HPDE6-E6E7 (cell line): ENCODE data around the gene MACROD2.
A peak's percentile ranks its signal among the peaks of the same experiment; 100 is the strongest.

ENCODE experiments used
- DNase-seq: peaks from one replicate; pipeline ENCODE4 v3.0.0; 2011; ENCODE audit warnings: missing footprints; ENCODE audit errors: extremely low spot score

The MACROD2 gene

GRCh38 chr20:14335052-14335451 is 339.7 kb downstream of the MACROD2 start:
- no peak for DNase-seq

- no peak for DNase-seq
These were observed 341.4 kb downstream of the MACROD2 start for GRCh38 chr20:14336686-14337085.

GRCh38 chr20:14337400-14338171 is 342.3 kb downstream of the MACROD2 start, which contains the start of gene FLRT3:
Gene FLRT3, minus strand, starts transcription at chr20:14337612. Its CDS starts 10,106 bp downstream, at chr20:14327506.
- peak; percentile 95 for DNase-seq

- no peak for DNase-seq
These were observed 346.5 kb downstream of the MACROD2 start for GRCh38 chr20:14341801-14342200.

- DNase-seq: no peak
These were observed 347.6 kb downstream of the MACROD2 start for GRCh38 chr20:14342918-14343317.

- no peak for DNase-seq
These were observed 348.3 kb downstream of the MACROD2 start for GRCh38 chr20:14343491-14344065.

- DNase-seq: no peak
These were observed 349.4 kb downstream of the MACROD2 start for GRCh38 chr20:14344746-14345145.

GRCh38 chr20:14355791-14356190 is 360.5 kb downstream of the MACROD2 start:
- no peak for DNase-seq

GRCh38 chr20:14360416-14360815 is 365.1 kb downstream of the MACROD2 start:
- no peak for DNase-seq

GRCh38 chr20:14361509-14362345 is 366.4 kb downstream of the MACROD2 start:
- no peak for DNase-seq

GRCh38 chr20:14374196-14374595 is 378.9 kb downstream of the MACROD2 start:
- DNase-seq: no peak

- no peak for DNase-seq
These were observed 380.2 kb downstream of the MACROD2 start for GRCh38 chr20:14375416-14375985.

- no peak for DNase-seq
These were observed 383.0 kb downstream of the MACROD2 start for GRCh38 chr20:14378326-14378725.

GRCh38 chr20:14383335-14383734 is 388.0 kb downstream of the MACROD2 start:
- DNase-seq: no peak

- no peak for DNase-seq
These were observed 389.3 kb downstream of the MACROD2 start for GRCh38 chr20:14384416-14385175.

- no peak for DNase-seq
These were observed 389.9 kb downstream of the MACROD2 start for GRCh38 chr20:14385176-14385740.

GRCh38 chr20:14386726-14387125 is 391.4 kb downstream of the MACROD2 start:
- DNase-seq: no peak

- DNase-seq: no peak
These were observed 406.3 kb downstream of the MACROD2 start for GRCh38 chr20:14401479-14402138.

GRCh38 chr20:14404515-14404914 is 409.2 kb downstream of the MACROD2 start:
- DNase-seq: no peak

- peak; percentile 45 for DNase-seq
These were observed 411.2 kb downstream of the MACROD2 start for GRCh38 chr20:14406495-14406894.
